ENCODE data around the gene TRIP10. TPM values are rescaled to one million over a fixed set of nuclear protein-coding genes. Genes with fewer than 3 reads are reported as not detected.

TRIP10 gene
- total RNA-seq, 1 donor: 36.2 TPM

- H3K9me3 ChIP-seq (ENCODE audit: low read depth, low read length): no peaks in the 10 kb centered on the region
- no peak for DNase-seq (ENCODE audit: insufficient read length, low spot score, missing footprints)
- no peak overlapping the region for H2AFZ ChIP-seq (ENCODE audit: low read length)
- no peaks in the 10 kb centered on the region for H4K20me1 ChIP-seq (ENCODE audit: insufficient read depth, low read length)
- no peak overlapping the region for H3K4me3 ChIP-seq (ENCODE audit: insufficient read depth, low read length)
- H3K36me3 ChIP-seq (ENCODE audit: insufficient read depth, low read length): no peaks in the 10 kb centered on the region
- H3K27ac ChIP-seq (ENCODE audit: low read depth, low read length): no peak overlapping the region
- TF ChIP-seq CTCF (IDR thresholded peaks at IDR 0.05; ENCODE audit: extremely low read depth, low read depth, low read length): no peak
- H3K79me2 ChIP-seq (ENCODE audit: insufficient read depth, low read length): no peaks in the 10 kb centered on the region
- no peak overlapping the region for H3K4me2 ChIP-seq (ENCODE audit: insufficient read depth, low read length)
- H3K27me3 ChIP-seq (ENCODE audit: insufficient read depth, low read length): no peaks in the 10 kb centered on the region
- H3K4me1 ChIP-seq (ENCODE audit: insufficient read depth, low read length): no peaks in the 10 kb centered on the region
Measured at GRCh38 chr19:6697291-6697690, 42.2 kb upstream of the TRIP10 start.

DNA sequence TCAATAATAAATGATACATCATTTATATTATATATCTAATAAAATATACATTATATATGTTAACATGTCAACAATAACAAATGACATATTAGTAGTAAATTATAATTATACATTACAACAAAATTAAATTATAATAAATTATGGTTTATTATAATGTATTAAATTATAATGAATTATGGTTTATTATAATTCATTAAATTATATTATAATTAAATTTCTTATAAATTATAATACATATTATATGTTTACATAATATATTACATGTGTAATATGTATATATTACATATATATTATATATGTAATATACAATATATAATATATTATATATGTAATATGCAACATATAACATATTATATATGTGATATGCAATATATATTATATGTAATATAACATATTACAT, 39.5 kb upstream of the TRIP10 start:
- H3K36me3 ChIP-seq (ENCODE audit: insufficient read depth, low read length): no peaks in the 10 kb centered on the region
- H3K4me2 ChIP-seq (ENCODE audit: insufficient read depth, low read length): no peak overlapping the region
- H3K4me3 ChIP-seq (ENCODE audit: insufficient read depth, low read length): no peak overlapping the region
- H3K79me2 ChIP-seq (ENCODE audit: insufficient read depth, low read length): no peaks in the 10 kb centered on the region
- H4K20me1 ChIP-seq (ENCODE audit: insufficient read depth, low read length): no peaks in the 10 kb centered on the region
- no peak overlapping the region for H2AFZ ChIP-seq (ENCODE audit: low read length)
- DNase-seq (ENCODE audit: insufficient read length, low spot score, missing footprints): no peak
- no peak for TF ChIP-seq CTCF (IDR thresholded peaks at IDR 0.05; ENCODE audit: extremely low read depth, low read depth, low read length)
- H3K4me1 ChIP-seq (ENCODE audit: insufficient read depth, low read length): no peaks in the 10 kb centered on the region
- H3K27ac ChIP-seq (ENCODE audit: low read depth, low read length): no peak overlapping the region
- H3K9me3 ChIP-seq (ENCODE audit: low read depth, low read length): no peaks in the 10 kb centered on the region
- no peaks in the 10 kb centered on the region for H3K27me3 ChIP-seq (ENCODE audit: insufficient read depth, low read length)

DNA sequence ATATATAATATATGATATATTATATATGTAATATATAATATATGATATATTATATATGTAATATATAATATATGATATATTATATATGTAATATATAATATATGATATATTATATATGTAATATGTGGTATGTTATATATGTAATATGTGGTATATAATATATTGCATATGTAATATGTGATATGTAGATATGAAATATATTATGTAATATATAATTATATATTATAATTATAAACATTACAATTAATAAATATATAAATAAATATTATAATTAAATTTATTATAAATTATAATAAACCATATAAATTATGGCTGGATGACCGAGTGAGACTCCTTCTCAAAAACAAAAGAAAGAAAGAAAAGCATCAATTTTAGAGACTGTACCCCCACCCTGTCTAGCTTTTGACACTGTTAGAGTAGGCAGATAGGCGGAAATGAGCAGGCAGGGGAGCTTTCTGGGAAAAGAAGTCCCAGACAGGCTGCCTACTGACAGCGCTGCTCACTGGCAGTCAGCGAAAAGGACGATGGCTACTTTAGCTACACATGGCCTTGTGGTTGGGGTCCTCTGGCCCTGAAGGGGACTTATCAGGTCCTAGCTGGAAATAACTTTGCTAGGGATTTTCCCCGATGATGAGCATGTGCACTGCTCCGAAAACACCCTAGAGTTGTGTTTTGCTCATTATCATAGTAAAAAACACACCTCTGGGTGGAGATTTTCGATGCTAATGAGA, 38.7 kb upstream of the TRIP10 start:
- H3K27ac ChIP-seq (ENCODE audit: low read depth, low read length): no peak overlapping the region

More for the DNA sequence above, 38.7 kb upstream of the TRIP10 start:
- no peaks in the 10 kb centered on the region for H3K27me3 ChIP-seq (ENCODE audit: insufficient read depth, low read length)
- no peaks in the 10 kb centered on the region for H3K36me3 ChIP-seq (ENCODE audit: insufficient read depth, low read length)
- no peaks in the 10 kb centered on the region for H4K20me1 ChIP-seq (ENCODE audit: insufficient read depth, low read length)
- peak; percentile 30 for DNase-seq (ENCODE audit: insufficient read length, low spot score, missing footprints)
- no peak overlapping the region for H2AFZ ChIP-seq (ENCODE audit: low read length)
- no peak overlapping the region for H3K4me3 ChIP-seq (ENCODE audit: insufficient read depth, low read length)
- TF ChIP-seq CTCF (IDR thresholded peaks at IDR 0.05; ENCODE audit: extremely low read depth, low read depth, low read length): no peak
- no peak overlapping the region for H3K4me2 ChIP-seq (ENCODE audit: insufficient read depth, low read length)
- H3K4me1 ChIP-seq (ENCODE audit: insufficient read depth, low read length): no peaks in the 10 kb centered on the region
- H3K9me3 ChIP-seq (ENCODE audit: low read depth, low read length): no peaks in the 10 kb centered on the region
- no peaks in the 10 kb centered on the region for H3K79me2 ChIP-seq (ENCODE audit: insufficient read depth, low read length)

All from osteoblast (primary cell).